Measurements from ENCODE around the gene CDC16.
"Not testable (repeated sequence)": the region's sequence is repeated elsewhere in the genome, so short reads cannot be mapped to it uniquely, and the experiment has no call there.

The CDC16 gene

DNA sequence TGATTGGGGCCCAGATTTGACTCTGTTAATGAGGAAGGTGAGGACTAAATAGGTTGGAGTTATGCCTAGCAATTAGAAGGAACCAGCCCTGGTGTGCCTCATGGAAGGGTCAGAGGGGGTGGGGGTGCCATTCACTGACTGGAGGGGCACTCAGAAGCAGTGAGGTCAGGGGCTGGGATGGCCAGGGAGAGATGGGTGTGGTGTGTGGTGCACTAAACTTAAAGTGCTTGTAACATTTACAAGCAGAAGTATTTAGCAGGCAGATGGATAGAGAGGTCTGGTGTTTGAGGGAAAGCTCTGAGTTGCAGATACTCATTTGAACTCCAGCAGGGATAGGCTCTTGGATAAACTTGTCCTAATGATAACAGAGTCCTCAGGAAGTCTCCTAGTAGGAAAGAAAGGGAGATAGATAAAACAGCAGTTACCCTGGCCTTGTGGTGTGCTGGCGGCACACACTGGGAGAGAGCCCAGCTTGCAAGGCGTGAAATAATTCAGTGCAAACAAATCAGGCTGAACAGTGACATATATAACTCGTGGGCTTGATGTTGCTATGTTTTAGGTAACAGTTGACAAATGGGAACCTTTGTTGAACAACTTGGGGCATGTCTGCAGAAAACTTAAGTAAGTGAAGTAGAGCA lies 26.8 kb downstream of the CDC16 start:
- Histone ChIP-seq H3K36me3 (ENCODE audit: insufficient read depth, low read length) (peaks cover 38% of the 10 kb centered on the region), H3K27ac (ENCODE audit: low read depth, low read length) (no peak overlapping the region), H3K4me3 (ENCODE audit: low read depth, low read length) (no peak overlapping the region), H3K27me3 (ENCODE audit: insufficient read depth, low read length) (no peaks in the 10 kb centered on the region), H3K79me2 (ENCODE audit: control insufficient read depth, insufficient read depth, low read length, unreplicated experiment) (no peaks in the 10 kb centered on the region), H3K4me1 (ENCODE audit: control insufficient read depth, insufficient read depth, low read length, unreplicated experiment) (peaks cover 27% of the 10 kb centered on the region), H2AFZ (ENCODE audit: low read length, unreplicated experiment) (no peak overlapping the region)

- Histone ChIP-seq H3K4me1 (ENCODE audit: control insufficient read depth, insufficient read depth, low read length, unreplicated experiment) (peaks cover 27% of the 10 kb centered on the region), H3K27ac (ENCODE audit: low read depth, low read length) (peak overlapping the region; percentile 44), H3K36me3 (ENCODE audit: insufficient read depth, low read length) (peaks cover 34% of the 10 kb centered on the region), H3K79me2 (ENCODE audit: control insufficient read depth, insufficient read depth, low read length, unreplicated experiment) (no peaks in the 10 kb centered on the region), H3K4me3 (ENCODE audit: low read depth, low read length) (no peak overlapping the region), H3K27me3 (ENCODE audit: insufficient read depth, low read length) (no peaks in the 10 kb centered on the region), H2AFZ (ENCODE audit: low read length, unreplicated experiment) (no peak overlapping the region)
Observed at GRCh38 chr13:114263578-114263977, 28.9 kb downstream of the CDC16 start.

DNA sequence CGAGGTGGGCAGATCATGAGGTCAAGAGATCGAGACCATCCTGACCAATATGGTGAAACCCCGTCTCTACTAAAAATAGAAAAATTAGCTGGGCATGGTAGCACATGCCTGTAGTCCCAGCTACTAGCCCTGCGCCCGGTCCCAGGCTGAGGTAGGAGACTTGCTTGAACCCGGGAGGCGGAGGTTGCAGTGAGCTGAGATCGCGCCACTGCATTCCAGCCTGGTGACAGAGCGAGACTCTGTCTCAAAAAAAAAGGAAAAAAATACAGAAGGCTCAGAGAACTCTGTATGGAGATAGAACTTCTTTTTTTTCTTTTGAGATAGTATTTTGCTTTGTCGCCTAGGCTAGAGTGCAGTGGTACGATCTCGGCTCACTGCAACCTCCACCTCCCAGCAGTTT lies 29.6 kb downstream of the CDC16 start:
- not testable (repeated sequence) for H3K4me3 ChIP-seq (ENCODE audit: low read depth, low read length); H3K27me3 ChIP-seq (ENCODE audit: insufficient read depth, low read length); H3K79me2 ChIP-seq (ENCODE audit: control insufficient read depth, insufficient read depth, low read length, unreplicated experiment); H2AFZ ChIP-seq (ENCODE audit: low read length, unreplicated experiment)
- Histone ChIP-seq H3K27ac (ENCODE audit: low read depth, low read length) (peak overlapping the region; percentile 79), H3K4me1 (ENCODE audit: control insufficient read depth, insufficient read depth, low read length, unreplicated experiment) (peaks cover 27% of the 10 kb centered on the region), H3K36me3 (ENCODE audit: insufficient read depth, low read length) (peaks cover 39% of the 10 kb centered on the region)

GRCh38 chr13:114264886-114265611 lies 30.4 kb downstream of the CDC16 start:
- H3K4me3 ChIP-seq (ENCODE audit: low read depth, low read length): peak overlapping the region; percentile 44
- peaks cover 38% of the 10 kb centered on the region for H3K36me3 ChIP-seq (ENCODE audit: insufficient read depth, low read length)
- H3K27ac ChIP-seq (ENCODE audit: low read depth, low read length): peak overlapping the region; percentile 79
- peaks cover 27% of the 10 kb centered on the region for H3K4me1 ChIP-seq (ENCODE audit: control insufficient read depth, insufficient read depth, low read length, unreplicated experiment)
- no peaks in the 10 kb centered on the region for H3K27me3 ChIP-seq (ENCODE audit: insufficient read depth, low read length)
- H2AFZ ChIP-seq (ENCODE audit: low read length, unreplicated experiment): no peak overlapping the region
- no peaks in the 10 kb centered on the region for H3K79me2 ChIP-seq (ENCODE audit: control insufficient read depth, insufficient read depth, low read length, unreplicated experiment)

GRCh38 chr13:114266241-114266640 lies 31.5 kb downstream of the CDC16 start:
- Histone ChIP-seq H3K27ac (ENCODE audit: low read depth, low read length) (peak overlapping the region; percentile 79), H3K36me3 (ENCODE audit: insufficient read depth, low read length) (peaks cover 38% of the 10 kb centered on the region)

GRCh38 chr13:114268344-114269280 lies 33.9 kb downstream of the CDC16 start:
- Histone ChIP-seq H3K36me3 (ENCODE audit: insufficient read depth, low read length) (peaks cover 39% of the 10 kb centered on the region), H3K4me3 (ENCODE audit: low read depth, low read length) (no peak overlapping the region), H2AFZ (ENCODE audit: low read length, unreplicated experiment) (no peak overlapping the region), H3K79me2 (ENCODE audit: control insufficient read depth, insufficient read depth, low read length, unreplicated experiment) (no peaks in the 10 kb centered on the region), H3K4me1 (ENCODE audit: control insufficient read depth, insufficient read depth, low read length, unreplicated experiment) (peaks cover 21% of the 10 kb centered on the region), H3K27ac (ENCODE audit: low read depth, low read length) (no peak overlapping the region), H3K27me3 (ENCODE audit: insufficient read depth, low read length) (no peaks in the 10 kb centered on the region)

More at GRCh38 chr13:114266241-114266640, 31.5 kb downstream of the CDC16 start:
- Histone ChIP-seq H3K27me3 (ENCODE audit: insufficient read depth, low read length) (no peaks in the 10 kb centered on the region), H2AFZ (ENCODE audit: low read length, unreplicated experiment) (no peak overlapping the region), H3K4me3 (ENCODE audit: low read depth, low read length) (no peak overlapping the region), H3K4me1 (ENCODE audit: control insufficient read depth, insufficient read depth, low read length, unreplicated experiment) (peaks cover 27% of the 10 kb centered on the region), H3K79me2 (ENCODE audit: control insufficient read depth, insufficient read depth, low read length, unreplicated experiment) (no peaks in the 10 kb centered on the region)

GRCh38 chr13:114269281-114269770 lies 34.6 kb downstream of the CDC16 start:
- peaks cover 38% of the 10 kb centered on the region for H3K36me3 ChIP-seq (ENCODE audit: insufficient read depth, low read length)

GRCh38 chr13:114272977-114273376 lies 38.3 kb downstream of the CDC16 start:
- Histone ChIP-seq H3K79me2 (ENCODE audit: control insufficient read depth, insufficient read depth, low read length, unreplicated experiment) (no peaks in the 10 kb centered on the region), H3K4me3 (ENCODE audit: low read depth, low read length) (no peak overlapping the region), H3K27ac (ENCODE audit: low read depth, low read length) (no peak overlapping the region), H3K4me1 (ENCODE audit: control insufficient read depth, insufficient read depth, low read length, unreplicated experiment) (no peaks in the 10 kb centered on the region), H2AFZ (ENCODE audit: low read length, unreplicated experiment) (no peak overlapping the region), H3K36me3 (ENCODE audit: insufficient read depth, low read length) (peaks cover 40% of the 10 kb centered on the region), H3K27me3 (ENCODE audit: insufficient read depth, low read length) (no peaks in the 10 kb centered on the region)

More at GRCh38 chr13:114269281-114269770, 34.6 kb downstream of the CDC16 start:
- Histone ChIP-seq H3K27ac (ENCODE audit: low read depth, low read length) (no peak overlapping the region), H2AFZ (ENCODE audit: low read length, unreplicated experiment) (no peak overlapping the region), H3K4me1 (ENCODE audit: control insufficient read depth, insufficient read depth, low read length, unreplicated experiment) (peaks cover 16% of the 10 kb centered on the region), H3K27me3 (ENCODE audit: insufficient read depth, low read length) (no peaks in the 10 kb centered on the region), H3K79me2 (ENCODE audit: control insufficient read depth, insufficient read depth, low read length, unreplicated experiment) (no peaks in the 10 kb centered on the region), H3K4me3 (ENCODE audit: low read depth, low read length) (no peak overlapping the region)

DNA sequence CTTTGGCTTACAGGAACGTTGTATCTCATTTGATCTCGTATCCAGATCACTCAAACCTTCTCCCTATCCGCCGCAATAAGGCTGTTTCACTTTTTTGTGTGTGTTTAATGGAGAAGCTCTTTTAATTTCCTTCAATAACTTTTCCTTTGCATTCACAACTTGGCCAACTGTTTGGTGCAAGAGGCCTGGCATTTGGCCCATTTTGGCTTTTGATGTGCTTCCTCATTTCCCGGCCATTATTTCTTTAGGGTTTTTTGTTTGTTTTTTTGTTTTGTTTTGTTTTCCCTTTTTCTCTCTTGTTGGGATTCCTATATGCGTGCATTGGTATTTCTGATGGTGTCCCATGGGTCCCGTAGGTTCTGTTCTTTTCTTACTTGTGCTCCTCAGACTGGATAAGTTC lies 40.6 kb downstream of the CDC16 start:
- Histone ChIP-seq H3K36me3 (ENCODE audit: insufficient read depth, low read length) (peaks cover 24% of the 10 kb centered on the region), H3K79me2 (ENCODE audit: control insufficient read depth, insufficient read depth, low read length, unreplicated experiment) (no peaks in the 10 kb centered on the region), H3K4me3 (ENCODE audit: low read depth, low read length) (no peak overlapping the region), H3K27me3 (ENCODE audit: insufficient read depth, low read length) (no peaks in the 10 kb centered on the region), H3K27ac (ENCODE audit: low read depth, low read length) (no peak overlapping the region), H3K4me1 (ENCODE audit: control insufficient read depth, insufficient read depth, low read length, unreplicated experiment) (peaks cover 12% of the 10 kb centered on the region), H2AFZ (ENCODE audit: low read length, unreplicated experiment) (no peak overlapping the region)

GRCh38 chr13:114279146-114279545 lies 44.4 kb downstream of the CDC16 start:
- Histone ChIP-seq H3K4me1 (ENCODE audit: control insufficient read depth, insufficient read depth, low read length, unreplicated experiment) (peaks cover 15% of the 10 kb centered on the region), H3K79me2 (ENCODE audit: control insufficient read depth, insufficient read depth, low read length, unreplicated experiment) (peaks cover 16% of the 10 kb centered on the region), H3K36me3 (ENCODE audit: insufficient read depth, low read length) (peaks cover 11% of the 10 kb centered on the region; the same call in 1 of the 2 replicates), H3K27me3 (ENCODE audit: insufficient read depth, low read length) (no peaks in the 10 kb centered on the region), H3K27ac (ENCODE audit: low read depth, low read length) (peak overlapping the region; percentile 95), H2AFZ (ENCODE audit: low read length, unreplicated experiment) (no peak overlapping the region), H3K4me3 (ENCODE audit: low read depth, low read length) (no peak overlapping the region)

All from ACC112 (cell line).